Umbilical cord (tissue), 1 donor: ENCODE data around the gene NSFL1C. TPM values are rescaled to one million over a fixed set of nuclear protein-coding genes. Genes with fewer than 3 reads are reported as not detected.

ENCODE experiments used
- total RNA-seq: library from RNA; depleted of rRNA; stranded (reverse); fragments of >200 nt; gene quantifications from one replicate; pipeline ENCODE4 v1.2.3, GENCODE V29; 2014; ENCODE audit warnings: low replicate concordance; ENCODE audit not compliant: insufficient read depth

The NSFL1C gene
- total RNA-seq, 1 donor from 2014 or later = 40.9 TPM

Other genes with a start within 250 kb of the NSFL1C start
- gene RAD21L1, start 240.8 kb downstream of the NSFL1C start, total RNA-seq = 19.5 TPM
- 1.9 TPM for gene SNPH, start 200.6 kb downstream of the NSFL1C start, total RNA-seq
- gene SDCBP2, start 137.7 kb downstream of the NSFL1C start, total RNA-seq = 7.9 TPM
- 68.6 TPM for gene FKBP1A, start 73.8 kb downstream of the NSFL1C start, total RNA-seq
- gene SIRPB2, start 24.6 kb upstream of the NSFL1C start, total RNA-seq = 16.9 TPM
- gene SIRPD, start 90.9 kb upstream of the NSFL1C start, total RNA-seq = 4.3 TPM
- gene SIRPB1, start 153.2 kb upstream of the NSFL1C start, total RNA-seq = 4.8 TPM
- 3.4 TPM for gene SIRPG, start 190.9 kb upstream of the NSFL1C start, total RNA-seq